ENCODE measurements around the gene CNOT2. TPM values are rescaled to one million over a fixed set of nuclear protein-coding genes. Genes with fewer than 3 reads are reported as not detected.

The CNOT2 gene
- total and polyA plus RNA-seq, 9 donors = 33.7 to 115 (median 68.0) TPM

GRCh38 chr12:70393787-70394499, 150.7 kb downstream of the CNOT2 start:
- Histone ChIP-seq H3K36me3 (no peaks in the 10 kb centered on the region), H3K27ac (no peak overlapping the region), H3K4me3 (no peak overlapping the region), H3K4me1 (ENCODE audit: insufficient read depth) (no peaks in the 10 kb centered on the region), H3K9me3 (no peaks in the 10 kb centered on the region), H3K27me3 (no peaks in the 10 kb centered on the region)
- TF ChIP-seq CTCF (IDR thresholded peaks at IDR 0.05) (no peak), EP300 (IDR thresholded peaks at IDR 0.05) (no peak), POLR2A (IDR thresholded peaks at IDR 0.05) (no peak)
- intact Hi-C loops (cut with DNase I) = no loop called here
- DNase-seq = no peak
- 46 to 62% (median 53%) methylated on average over 2 of the region's 2 CpGs for WGBS, 3 donors

- intact Hi-C loops (cut with DNase I) = no loop called here
- no peak for DNase-seq
- TF ChIP-seq EP300 (IDR thresholded peaks at IDR 0.05) (no peak), POLR2A (IDR thresholded peaks at IDR 0.05) (no peak), CTCF (IDR thresholded peaks at IDR 0.05) (no peak)
- Histone ChIP-seq H3K27me3 (no peaks in the 10 kb centered on the region), H3K9me3 (no peaks in the 10 kb centered on the region), H3K27ac (no peak overlapping the region), H3K4me1 (ENCODE audit: insufficient read depth) (no peaks in the 10 kb centered on the region), H3K36me3 (no peaks in the 10 kb centered on the region), H3K4me3 (no peak overlapping the region)
Observed at GRCh38 chr12:70398002-70398401, 154.8 kb downstream of the CNOT2 start.

GRCh38 chr12:70398862-70399261, 155.6 kb downstream of the CNOT2 start:
- Histone ChIP-seq H3K4me3 (no peak overlapping the region), H3K36me3 (no peaks in the 10 kb centered on the region), H3K27me3 (no peaks in the 10 kb centered on the region), H3K9me3 (no peaks in the 10 kb centered on the region), H3K27ac (no peak overlapping the region), H3K4me1 (ENCODE audit: insufficient read depth) (no peaks in the 10 kb centered on the region)
- DNase-seq = no peak
- intact Hi-C loops (cut with DNase I) = no loop called here
- 93 to 96% (median 95%) methylated on average over 3 of the region's 3 CpGs for WGBS, 3 donors
- TF ChIP-seq CTCF (IDR thresholded peaks at IDR 0.05) (no peak), POLR2A (IDR thresholded peaks at IDR 0.05) (no peak), EP300 (IDR thresholded peaks at IDR 0.05) (no peak)

GRCh38 chr12:70399311-70399710, 156.1 kb downstream of the CNOT2 start:
- Histone ChIP-seq H3K27ac (no peak overlapping the region), H3K27me3 (no peaks in the 10 kb centered on the region), H3K4me1 (ENCODE audit: insufficient read depth) (no peaks in the 10 kb centered on the region), H3K4me3 (no peak overlapping the region), H3K36me3 (no peaks in the 10 kb centered on the region), H3K9me3 (no peaks in the 10 kb centered on the region)
- 79 to 94% (median 94%) methylated on average over 6 of the region's 6 CpGs for WGBS, 3 donors
- no peak for DNase-seq
- intact Hi-C loops (cut with DNase I) = no loop called here
- no peak for TF ChIP-seq CTCF (IDR thresholded peaks at IDR 0.05)
- TF ChIP-seq EP300 (IDR thresholded peaks at IDR 0.05) = no peak
- no peak for TF ChIP-seq POLR2A (IDR thresholded peaks at IDR 0.05)
